GF-D8 (cell line): ENCODE data around the gene TMEM154.

Source experiments
- DNase-seq: peaks from one replicate; lab custom pipeline; 2025; lab: John Stamatoyannopoulos, UW

TMEM154 gene

DNA sequence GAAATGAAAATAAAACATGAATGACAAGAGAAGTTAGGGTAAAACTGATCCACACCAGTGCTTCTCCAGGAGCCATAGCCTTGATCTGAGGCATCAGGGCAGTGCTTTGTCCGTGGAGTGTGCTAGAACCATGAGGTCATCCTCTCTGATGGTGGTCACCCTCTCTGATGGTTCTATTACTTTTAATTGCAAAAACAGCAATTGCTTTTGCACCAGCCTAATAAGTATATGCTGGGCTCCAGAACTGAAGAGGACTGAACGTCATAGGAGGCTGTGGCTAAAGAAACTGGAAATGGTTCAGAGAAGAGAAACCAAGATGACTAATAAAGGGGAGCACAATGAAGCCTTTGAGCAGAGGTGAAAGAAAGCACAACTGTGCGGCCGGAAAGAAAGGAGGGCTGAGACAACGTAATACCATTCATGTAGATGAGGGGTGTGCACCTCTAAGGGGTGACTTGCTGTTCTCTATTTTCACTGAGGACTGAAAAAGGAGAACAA is 17.0 kb upstream of the TMEM154 start:
- DNase-seq = no peak

DNA sequence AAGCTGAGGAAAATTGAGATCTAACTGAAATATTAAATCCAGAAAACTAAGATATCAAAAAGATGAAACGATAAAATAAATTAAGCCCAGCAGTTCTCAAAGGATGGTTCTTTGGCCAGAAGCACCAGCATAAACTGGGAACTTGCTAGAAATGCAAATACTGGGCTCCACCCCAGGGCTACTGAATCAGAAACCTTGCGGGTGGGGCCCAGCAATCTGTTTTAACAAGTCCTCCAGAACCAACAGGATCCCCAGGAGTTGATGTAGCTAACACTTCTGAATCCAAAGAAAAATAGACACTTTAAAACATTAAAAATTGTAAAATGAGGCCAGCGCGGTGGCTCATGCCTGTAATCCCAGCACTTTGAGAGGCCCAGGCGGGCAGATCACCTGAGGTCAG is 14.1 kb upstream of the TMEM154 start:
- DNase-seq = no peak

DNA sequence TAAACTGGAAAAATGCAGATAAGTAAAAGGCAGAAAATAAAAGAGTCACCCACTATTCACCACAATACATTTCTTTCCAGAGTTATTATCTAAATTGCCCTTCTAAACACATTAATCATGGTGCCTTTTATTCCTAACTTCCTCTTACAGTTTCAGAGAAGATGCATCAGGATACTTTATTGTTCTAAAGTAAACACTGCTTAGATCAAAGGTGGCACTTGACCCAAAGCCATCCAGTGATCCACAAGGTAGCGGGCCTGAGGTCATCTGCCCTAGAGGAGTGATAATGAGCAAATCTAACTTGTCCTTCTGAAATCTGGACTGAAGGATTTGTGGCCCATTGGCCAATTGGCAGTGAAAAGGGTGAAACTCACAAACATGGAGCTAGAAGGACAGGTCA is 12.0 kb upstream of the TMEM154 start:
- DNase-seq = no peak

DNA sequence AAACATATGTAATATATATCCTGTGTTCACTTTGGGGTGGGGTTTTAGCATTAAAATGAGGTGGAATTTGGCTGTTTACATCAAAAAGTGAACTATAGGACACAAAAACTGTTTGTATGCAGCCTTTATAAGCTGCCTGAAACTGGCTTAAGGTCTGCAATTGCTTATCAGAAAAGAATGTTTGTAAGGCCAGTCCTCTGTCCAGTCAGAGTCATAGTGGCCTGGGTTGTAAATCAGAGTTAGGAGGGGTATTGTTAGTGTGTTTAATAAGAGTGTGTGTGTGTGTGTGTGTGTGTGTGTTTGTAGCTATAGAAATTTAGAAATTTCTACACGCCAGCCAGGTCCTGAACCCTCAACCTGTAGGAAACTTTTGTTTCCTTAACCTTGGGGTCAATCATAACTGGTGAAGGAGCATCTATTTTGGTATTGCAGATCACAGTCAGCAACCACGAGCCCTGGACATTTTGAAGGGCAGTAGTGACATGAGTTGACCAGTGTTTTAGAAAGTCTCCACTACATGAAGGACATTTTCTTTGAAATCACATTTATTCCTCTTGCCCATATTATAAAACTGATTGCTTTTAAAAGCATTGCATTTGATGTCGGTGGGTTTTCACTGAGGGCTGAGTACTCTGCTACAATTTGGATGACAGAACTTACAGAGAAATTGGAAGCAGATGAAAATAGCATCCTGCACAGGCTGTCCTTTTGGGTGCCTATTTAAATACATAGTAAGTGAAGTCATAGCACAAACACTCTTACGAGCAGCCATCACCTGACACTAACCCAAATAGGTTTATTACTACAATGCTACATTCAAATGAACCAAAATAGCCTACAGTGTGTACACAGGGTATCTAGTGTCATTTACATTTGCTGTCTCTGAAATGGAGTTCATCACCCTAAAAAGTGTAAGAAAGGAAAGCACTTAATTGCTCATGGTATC is 11.2 kb upstream of the TMEM154 start:
- no peak for DNase-seq

DNA sequence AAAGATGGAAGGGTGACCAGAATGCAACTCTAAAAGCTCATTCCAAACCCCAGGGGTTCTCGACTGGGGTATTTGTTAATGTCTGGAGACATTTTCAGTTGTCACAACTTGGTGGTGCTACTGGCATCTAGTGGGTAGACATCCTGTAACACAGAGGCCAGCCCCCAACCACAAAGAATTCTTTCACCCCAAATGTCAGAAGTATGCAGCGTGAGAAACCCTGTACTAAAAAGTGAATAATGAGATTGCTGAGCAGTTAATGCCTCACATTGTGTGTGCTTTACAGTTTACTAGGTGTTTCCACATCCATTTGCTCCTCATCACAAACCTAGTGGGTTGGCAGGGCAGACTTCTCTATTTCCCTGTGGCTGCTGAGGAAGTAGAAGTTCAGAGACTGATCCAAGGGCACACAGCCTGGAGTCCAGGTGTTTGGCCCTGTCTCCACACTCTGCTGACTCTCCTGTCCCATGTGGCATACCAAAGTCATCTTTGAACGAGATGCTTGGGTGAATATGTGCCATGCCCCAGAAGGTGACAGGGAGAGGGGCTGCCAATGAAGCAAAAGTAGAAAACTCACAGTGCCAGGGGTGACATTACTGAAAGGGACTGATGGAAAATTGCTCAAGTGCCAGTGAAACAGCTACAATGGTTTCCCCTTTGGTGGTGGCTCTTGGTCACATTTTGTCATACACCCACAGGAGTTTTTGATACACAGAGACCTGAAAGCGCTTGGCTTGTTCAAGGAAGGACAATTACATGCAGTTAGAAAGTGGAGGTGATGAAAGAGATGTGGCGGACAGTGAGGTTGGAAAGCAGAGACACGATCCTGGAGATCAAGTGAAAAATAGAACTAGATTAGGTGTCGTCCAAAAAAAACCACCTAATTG is 10.1 kb upstream of the TMEM154 start:
- DNase-seq = peak; percentile 29

DNA sequence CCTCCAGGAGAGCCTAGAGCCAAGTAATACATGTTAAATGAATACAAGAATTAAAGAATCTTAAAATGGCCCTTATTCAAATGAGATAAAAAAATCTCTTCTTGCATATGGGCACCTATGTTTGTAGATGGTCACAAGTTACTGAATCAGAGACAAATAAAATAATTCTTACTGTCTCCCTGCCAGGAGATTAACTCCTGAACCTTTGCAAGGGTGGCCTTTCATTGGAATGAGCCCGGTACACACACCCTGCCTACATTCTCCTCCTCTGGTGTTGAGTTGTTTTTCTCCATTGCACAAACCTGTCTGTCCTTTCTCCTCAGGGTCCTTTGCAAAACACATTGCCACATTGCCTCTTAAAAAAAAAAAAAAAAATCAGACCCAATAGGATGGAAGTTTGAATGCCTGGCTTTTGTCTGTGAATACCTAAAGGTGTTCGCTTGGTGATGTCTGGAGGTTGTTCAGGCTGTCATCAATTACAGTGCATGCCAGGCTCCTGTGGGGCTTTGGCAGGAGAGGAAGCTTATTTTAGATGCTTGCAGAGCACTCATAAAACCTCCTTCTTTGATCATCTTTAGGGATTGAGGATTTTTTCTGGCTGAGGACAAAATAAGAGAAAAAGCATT is 8.3 kb upstream of the TMEM154 start:
- no peak for DNase-seq

DNA sequence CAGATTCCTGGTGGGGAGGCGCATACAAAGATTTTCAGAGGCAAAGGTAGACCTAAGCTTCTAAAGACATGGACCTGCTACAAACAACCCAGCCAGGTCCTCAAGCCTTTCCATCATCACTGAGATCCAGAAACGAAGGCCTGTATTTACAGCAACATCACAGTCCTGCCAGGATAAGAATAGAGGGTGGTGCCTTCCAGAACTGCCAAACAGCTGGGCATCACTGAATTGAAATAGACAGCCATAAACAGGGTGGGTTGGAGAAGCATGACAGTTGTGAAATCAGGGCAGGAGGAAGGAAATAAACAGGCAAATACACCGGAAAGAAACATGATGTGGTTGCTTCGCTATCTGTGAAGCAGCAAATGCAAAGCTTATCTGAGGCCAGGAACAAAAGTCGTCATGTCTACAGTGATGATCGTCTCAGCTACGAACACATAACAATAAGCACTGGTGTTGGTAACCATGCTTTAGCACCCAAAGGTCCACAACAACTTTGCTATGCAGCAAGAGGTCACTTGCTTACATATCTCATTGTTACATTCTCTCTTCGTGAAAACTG is 6.7 kb upstream of the TMEM154 start:
- DNase-seq = no peak

DNA sequence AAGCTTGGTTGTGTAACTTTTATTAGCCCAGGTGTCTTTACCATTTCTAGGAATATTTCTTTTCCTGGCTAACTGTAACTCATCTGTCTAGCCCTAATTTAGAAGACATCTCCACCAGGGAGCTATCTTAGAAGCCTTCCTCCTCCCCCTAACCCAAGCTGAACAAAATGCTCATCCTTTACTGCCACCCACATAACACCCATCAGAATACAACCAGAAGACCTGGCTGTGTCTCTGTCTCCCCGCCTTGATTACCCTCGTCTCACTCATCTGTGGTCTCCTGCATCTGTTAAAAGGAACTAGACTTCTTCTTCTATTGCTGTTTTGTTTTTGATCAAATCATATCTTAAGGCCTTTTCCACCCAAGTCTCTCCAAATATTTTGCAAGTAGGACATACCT is 4.8 kb upstream of the TMEM154 start:
- no peak for DNase-seq

DNA sequence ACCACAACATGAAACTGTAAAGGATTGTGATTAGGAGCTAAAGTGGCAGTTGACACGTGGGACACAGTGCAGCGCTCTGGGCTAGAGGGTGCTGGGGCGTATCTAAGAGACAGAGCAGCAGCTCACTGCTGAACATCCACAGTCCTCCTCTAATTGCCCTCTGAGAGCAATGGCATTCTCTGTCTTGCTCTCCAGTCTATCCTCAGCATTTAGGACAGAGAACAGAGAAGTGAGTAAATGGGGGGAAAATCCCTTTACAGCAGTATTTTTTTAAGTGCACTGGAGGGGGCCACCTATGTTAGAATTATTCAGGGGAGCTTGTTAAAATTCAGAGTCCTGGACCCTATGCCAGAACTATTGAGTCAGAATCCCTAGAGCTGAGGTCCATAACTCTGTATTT is 4.2 kb upstream of the TMEM154 start:
- no peak for DNase-seq

DNA sequence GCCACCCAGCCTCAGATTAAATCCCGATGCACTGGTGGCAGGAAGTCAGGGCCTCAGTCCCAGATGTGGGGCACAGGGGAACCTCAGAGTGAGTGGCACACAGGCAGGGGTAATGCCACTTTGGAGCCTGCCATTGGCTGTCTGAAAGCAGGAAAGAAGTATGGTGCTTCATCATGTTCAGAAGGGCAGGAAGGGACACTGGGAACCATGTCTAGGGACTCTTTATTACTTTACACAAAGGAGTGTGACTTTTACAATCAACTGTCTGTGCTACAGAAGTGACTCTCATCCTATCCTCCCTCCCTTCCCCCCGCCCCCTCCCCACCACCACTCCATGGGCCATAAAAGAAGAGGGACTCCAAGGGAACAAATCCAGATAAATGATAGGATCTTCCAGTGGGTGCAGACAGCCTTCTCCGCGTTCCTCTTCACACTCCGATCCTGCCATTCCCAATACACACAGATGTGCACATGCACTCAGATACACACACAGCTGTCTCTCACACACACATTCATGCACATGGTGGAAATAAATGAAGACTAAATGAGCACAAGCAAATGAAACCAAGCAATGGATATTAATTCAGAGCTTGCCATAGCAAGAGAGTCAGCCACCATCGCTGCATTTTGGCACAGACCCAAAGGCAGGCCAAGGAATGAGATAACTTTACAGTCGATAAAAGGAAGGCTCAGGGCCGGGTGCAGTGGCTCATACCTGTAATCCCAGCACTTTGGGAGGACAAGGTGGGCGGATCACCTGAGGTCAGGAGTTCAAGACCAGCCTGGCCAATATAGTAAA is 2.5 kb upstream of the TMEM154 start:
- no peak for DNase-seq

DNA sequence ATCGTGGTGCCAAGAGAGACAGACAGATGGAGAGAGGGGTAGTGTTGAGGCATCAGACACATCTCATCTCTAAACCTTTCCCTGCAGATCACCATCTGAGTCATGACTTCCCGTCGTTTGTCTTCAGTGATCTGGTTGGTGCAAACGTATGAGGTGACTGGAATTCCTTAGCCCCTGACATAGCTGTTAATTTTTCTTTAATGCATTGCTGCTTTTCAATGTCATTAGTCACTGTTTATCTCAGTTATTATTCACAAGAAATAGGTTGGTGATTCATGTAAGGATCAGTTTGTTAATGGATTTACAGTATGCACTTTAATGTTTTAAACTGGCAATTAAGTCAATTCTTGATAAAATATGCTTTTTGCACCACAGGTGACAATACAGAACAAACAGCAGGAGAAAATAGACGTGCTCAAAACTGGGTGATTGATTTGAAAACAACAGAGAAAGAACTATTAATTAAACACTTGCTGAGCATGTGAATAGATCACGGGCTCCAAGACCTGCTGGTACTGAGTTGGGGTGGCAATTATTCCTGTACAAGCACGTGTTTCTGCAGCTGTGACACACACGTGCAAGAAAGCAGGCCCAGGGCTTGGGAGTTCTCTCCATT is 1.3 kb upstream of the TMEM154 start:
- peak; percentile 58 for DNase-seq

DNA sequence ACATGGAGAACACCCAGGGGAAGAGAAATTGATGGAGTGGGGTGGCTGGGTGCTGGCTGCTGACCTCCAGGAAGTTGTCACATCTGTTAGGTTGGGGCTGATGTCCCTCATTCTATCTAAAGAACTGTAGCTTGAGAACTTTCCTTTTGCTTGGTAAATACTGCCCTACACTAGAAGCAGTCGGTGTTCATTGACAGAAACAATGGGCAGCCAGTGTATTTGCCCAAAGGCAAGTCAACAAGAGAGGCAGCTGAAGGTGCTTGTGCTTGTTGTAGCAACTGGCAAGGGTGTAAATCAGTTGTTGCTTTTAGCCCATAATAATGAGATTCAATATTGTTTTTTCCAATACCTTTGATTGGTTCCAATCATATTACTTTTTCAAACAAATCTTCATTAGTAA is 956 bp downstream of the TMEM154 start:
- no peak for DNase-seq

DNA sequence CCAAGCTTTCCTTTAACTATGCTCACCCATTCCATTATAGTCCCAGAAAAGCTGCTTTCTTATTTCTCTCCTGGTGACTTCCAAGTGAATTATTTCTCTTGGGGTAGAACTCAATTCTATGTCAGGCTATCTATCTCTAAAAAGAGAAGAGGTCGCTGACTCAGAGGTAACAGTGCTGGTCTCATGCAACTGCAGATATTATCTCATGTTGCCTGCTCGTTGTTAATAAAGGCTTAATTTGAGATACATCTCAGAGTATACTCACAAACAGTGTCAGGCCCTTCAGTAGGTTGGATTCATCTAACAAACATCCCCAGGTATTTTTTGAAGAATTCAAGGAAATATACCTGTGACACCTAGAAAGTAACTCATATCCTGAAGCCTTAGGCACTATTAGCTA is 2.7 kb downstream of the TMEM154 start:
- DNase-seq = no peak

DNA sequence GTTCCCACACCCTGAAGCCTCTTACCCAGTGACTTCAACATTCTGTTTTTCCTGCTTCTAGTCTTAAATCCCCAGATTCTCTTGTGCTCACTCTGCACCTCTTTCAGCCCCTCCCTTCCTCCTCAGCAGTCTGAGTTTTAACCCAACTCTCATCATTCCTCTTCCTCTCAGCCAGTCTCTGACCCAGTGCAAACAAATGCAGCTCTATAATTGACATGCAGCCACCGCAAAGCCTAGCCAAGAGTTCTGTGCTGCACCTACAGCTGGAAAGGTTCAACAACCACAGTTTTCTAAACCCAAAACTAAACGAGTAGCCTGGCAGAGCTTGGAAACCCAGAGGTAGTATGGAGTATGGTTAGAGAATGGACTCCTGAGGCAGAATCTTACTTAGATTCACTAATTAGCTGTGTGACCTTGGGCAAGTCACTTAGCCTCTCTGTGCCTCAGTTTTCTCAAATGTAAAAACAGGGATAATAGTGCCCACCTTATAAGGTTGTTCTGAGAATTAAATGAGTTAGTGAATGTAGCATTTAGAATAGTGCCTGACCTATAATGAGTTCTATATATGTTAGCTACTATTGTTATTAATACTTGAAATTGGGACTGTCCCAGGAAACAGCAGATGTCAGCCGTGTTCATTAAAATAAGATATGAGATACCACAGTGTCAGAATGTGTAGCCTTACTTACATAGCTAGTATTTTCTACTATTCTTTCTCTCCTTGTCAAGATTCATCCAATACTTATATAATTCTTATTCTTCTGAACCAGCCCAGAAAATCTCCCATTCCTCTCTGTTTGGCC is 3.5 kb downstream of the TMEM154 start:
- DNase-seq = no peak

DNA sequence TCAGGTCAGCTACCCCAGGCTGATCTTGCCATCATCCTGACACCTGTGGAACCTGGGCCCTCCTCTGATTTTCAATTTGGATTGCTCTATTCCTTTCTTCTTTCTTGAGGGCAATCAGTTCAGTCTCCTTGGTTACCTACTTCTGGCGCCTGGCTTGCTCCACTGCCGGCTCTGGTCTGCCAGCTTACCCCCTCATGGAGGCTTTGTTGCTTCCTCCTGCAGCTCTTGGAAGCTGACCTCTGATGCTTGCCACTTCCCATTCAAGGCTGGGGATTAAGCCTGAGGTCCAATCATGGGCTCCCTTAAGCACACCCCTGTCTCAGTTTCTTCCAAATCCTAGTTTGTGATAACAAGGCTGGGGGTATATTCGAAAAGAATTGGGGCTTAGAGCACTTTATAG is 5.4 kb downstream of the TMEM154 start:
- DNase-seq = no peak

DNA sequence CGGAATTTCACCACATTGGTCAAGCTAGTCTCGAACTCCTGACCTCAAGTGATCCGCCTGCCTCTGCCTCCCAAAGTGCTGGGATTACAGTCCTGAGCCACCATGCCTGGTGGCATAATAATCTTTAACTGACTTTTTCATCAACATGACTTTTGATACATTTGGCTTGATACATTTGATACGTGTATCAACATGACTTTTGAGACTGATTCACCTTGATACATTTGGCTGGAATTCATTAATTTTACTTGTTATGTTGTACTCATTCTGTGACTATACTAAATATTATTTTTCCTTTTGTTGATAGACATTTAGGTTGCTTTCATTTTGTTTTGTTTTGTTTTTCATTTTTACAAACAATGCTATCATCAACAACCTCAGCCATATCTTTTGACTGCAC is 6.3 kb downstream of the TMEM154 start:
- no peak for DNase-seq

DNA sequence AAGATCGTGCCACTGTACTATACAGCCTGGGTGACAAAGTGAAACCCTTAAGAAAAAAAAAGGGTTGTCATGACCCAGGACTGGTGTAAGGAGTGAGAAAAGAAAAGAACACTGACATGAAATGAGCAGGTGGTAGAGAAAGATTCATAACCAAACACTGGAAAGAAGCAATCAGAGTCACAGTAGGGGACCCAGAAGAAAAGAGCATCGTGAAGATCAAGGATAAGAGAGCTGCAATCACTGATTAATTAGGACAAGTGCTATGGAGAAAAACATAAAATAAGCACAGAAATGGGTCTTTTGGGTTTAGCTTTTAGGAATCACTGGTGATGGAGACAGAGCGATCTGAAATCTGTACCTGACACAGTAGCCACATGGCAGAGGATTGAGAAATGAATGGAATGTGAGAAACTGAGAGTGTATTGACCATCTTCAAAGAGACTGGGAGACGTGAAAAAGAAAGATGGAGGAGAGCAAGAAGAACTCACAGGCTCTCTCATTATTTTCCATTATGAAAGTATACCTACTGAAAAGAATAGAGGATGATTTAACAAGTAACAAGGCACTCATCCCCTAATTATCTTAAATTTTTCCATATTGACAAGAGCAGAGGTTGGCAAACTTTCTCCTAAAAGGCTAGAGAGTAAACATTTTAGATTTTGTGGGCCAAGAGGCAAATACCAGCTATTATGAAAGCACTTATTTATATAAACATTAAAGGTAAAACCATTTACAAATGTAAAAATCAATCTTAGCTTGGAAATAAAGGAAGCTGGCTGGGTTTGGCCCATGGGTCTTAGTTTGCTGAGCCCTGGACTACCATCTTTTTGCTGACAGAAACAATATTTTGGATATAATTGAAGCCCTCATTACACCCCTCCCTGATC is 7.3 kb downstream of the TMEM154 start:
- no peak for DNase-seq

DNA sequence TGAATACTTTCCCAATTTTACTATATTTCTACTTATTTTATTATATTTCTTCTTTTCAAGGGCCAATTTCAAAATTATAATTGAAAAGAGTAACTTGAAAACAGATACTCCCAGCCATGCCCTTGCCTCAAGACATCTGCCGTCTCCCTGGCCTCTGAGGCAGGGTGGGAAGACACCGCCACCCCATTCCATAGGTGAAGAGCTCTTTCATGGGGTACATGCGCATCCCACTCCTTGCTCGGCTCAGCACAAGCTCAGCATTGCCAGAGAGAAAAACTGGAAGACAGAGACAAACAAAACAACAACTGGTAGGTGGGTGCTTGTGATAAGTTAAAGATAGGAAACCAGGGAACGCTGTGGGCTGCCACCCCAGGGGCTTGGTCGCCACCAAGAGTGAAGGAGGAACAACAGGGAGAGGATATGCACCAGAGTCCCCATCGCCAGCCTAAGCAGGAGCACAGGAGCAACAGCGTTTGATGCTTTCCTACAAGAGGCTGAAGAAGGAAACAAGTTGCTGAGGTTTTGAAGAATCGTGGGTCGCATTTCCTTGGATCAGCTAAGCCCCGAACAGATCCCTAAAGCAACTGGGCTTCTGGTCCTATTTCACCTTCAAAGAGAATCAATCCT is 11.3 kb downstream of the TMEM154 start:
- no peak for DNase-seq
